Activated T-cell treated with anti-CD3 and anti-CD28 coated beads for 1 hour (primary cell): Measurements from ENCODE around the gene PPM1N.

Source experiments
- DNase-seq: peaks from one replicate; pipeline ENCODE4 v3.0.0-alpha.2; 2020; ENCODE audit warnings: low read depth

PPM1N gene

GRCh38 chr19:45498411-45499195 is at the start of gene PPM1N:
Gene PPM1N, plus strand, starts transcription at chr19:45498443. Its CDS starts 30 bp downstream, at chr19:45498473.
- DNase-seq, result peak; percentile 62

GRCh38 chr19:45448887-45449299 is 49.4 kb upstream of the PPM1N start:
- DNase-seq, result no peak

- no peak for DNase-seq
Measured at GRCh38 chr19:45450012-45450333, 48.3 kb upstream of the PPM1N start.

- DNase-seq, result peak; percentile 35
Measured at GRCh38 chr19:45451131-45451849, 47.0 kb upstream of the PPM1N start.

- DNase-seq, result no peak
Measured at GRCh38 chr19:45451850-45452387, 46.3 kb upstream of the PPM1N start.

- no peak for DNase-seq
Measured at GRCh38 chr19:45455707-45456499, 42.3 kb upstream of the PPM1N start.

GRCh38 chr19:45456500-45456815 is 41.8 kb upstream of the PPM1N start:
- no peak for DNase-seq

GRCh38 chr19:45457776-45458175 is 40.5 kb upstream of the PPM1N start:
- no peak for DNase-seq

GRCh38 chr19:45460807-45461347 is 37.4 kb upstream of the PPM1N start:
- DNase-seq, result no peak

GRCh38 chr19:45462174-45462573 is 36.1 kb upstream of the PPM1N start:
- no peak for DNase-seq

GRCh38 chr19:45463241-45463640 is 35.0 kb upstream of the PPM1N start:
- no peak for DNase-seq

- DNase-seq, result no peak
Measured at GRCh38 chr19:45464274-45464673, 34.0 kb upstream of the PPM1N start.

- DNase-seq, result no peak
Measured at GRCh38 chr19:45464852-45465441, 33.3 kb upstream of the PPM1N start.

GRCh38 chr19:45467115-45467455 is 31.2 kb upstream of the PPM1N start:
- DNase-seq, result no peak

- DNase-seq, result peak; percentile 92
Measured at GRCh38 chr19:45467456-45468158, 30.6 kb upstream of the PPM1N start, which contains the start of gene FOSB. Gene FOSB, plus strand, starts transcription at chr19:45467996. Its CDS starts 591 bp downstream, at chr19:45468587.

- DNase-seq, result no peak
Measured at GRCh38 chr19:45468159-45468651, 30.0 kb upstream of the PPM1N start.

- DNase-seq, result no peak
Measured at GRCh38 chr19:45468803-45469131, 29.5 kb upstream of the PPM1N start.

- peak; percentile 86 for DNase-seq
Measured at GRCh38 chr19:45469132-45469944, 28.9 kb upstream of the PPM1N start.

- no peak for DNase-seq
Measured at GRCh38 chr19:45469945-45470761, 28.1 kb upstream of the PPM1N start.

- no peak for DNase-seq
Measured at GRCh38 chr19:45470762-45471081, 27.5 kb upstream of the PPM1N start.
